Suprapubic skin (tissue), 4 donors: Measurements from ENCODE around the gene WWC1. TPM values are rescaled to one million over a fixed set of nuclear protein-coding genes. Genes with fewer than 3 reads are reported as not detected.

Experiments
- DNase-seq, 2 donors: peaks; one replicate each; pipeline ENCODE4 v3.0.0-alpha.2; 2019; ENCODE audit warnings: low spot score in 2 of 2
- H3K27ac ChIP-seq: fragments of 200-600 bp; sonication (generic); one replicate; pipeline ENCODE4 v1.5.1; 2019
- H3K27me3 ChIP-seq: fragments of 200-600 bp; sonication (generic); one replicate; pipeline ENCODE4 v1.5.1; 2019
- H3K36me3 ChIP-seq: fragments of 200-600 bp; sonication (generic); one replicate; pipeline ENCODE4 v1.5.1; 2019
- H3K4me1 ChIP-seq: fragments of 200-600 bp; sonication (generic); one replicate; pipeline ENCODE4 v1.5.1; 2019
- H3K4me3 ChIP-seq: fragments of 200-600 bp; sonication (generic); one replicate; pipeline ENCODE4 v1.5.1; 2019; ENCODE audit warnings: mild to moderate bottlenecking
- H3K9me3 ChIP-seq: fragments of 200-600 bp; sonication (generic); one replicate; pipeline ENCODE4 v1.5.1; 2019
- CTCF ChIP-seq, 2 donors: fragments of 200-600 bp in 1 of 2; fragments of 450-650 bp in 1 of 2; sonication (generic) in 1 of 2; IDR thresholded peaks; one replicate each; pipeline ENCODE4 v1.5.1; 2016 to 2019; ENCODE audit warnings: antibody characterized with exemption in 2 of 2, mild to moderate bottlenecking in 1 of 2, moderate library complexity in 1 of 2
- EP300 ChIP-seq: sonication (generic); formaldehyde crosslinking; IDR thresholded peaks from one replicate; pipeline ENCODE4 v1.6.1; 2017; ENCODE audit warnings: antibody characterized with exemption
- POLR2A ChIP-seq, 2 donors: fragments of 450-650 bp; IDR thresholded peaks; one replicate each; pipeline ENCODE4 v1.6.1; 2017; ENCODE audit warnings: antibody characterized with exemption in 2 of 2, mild to moderate bottlenecking in 2 of 2, moderate library complexity in 2 of 2
- POLR2AphosphoS5 ChIP-seq, 3 donors: sonication (generic); formaldehyde crosslinking; IDR thresholded peaks; one replicate each; pipeline ENCODE4 v1.6.1; 2017; ENCODE audit warnings: antibody characterized with exemption in 3 of 3
- WGBS: methylation state at CpG from one replicate; pipeline ENCODE4 v1.1.5; 2018; 5-methylcytosine and 5-hydroxymethylcytosine counted together
- total RNA-seq, 4 donors: library from RNA; depleted of rRNA; stranded (reverse); fragments of >200 nt; gene quantifications; one replicate each; pipeline ENCODE4 v1.1.0, GENCODE V29; 2016

The WWC1 gene
- total RNA-seq, 4 donors from 2014 or later = 28.3 to 38.3 (median 31.6) TPM

- Histone ChIP-seq H3K4me3 (peak overlapping the region; percentile 69), H3K36me3 (no peaks in the 10 kb centered on the region), H3K27me3 (peaks cover 32% of the 10 kb centered on the region), H3K9me3 (no peaks in the 10 kb centered on the region), H3K27ac (peak overlapping the region; percentile 59), H3K4me1 (peaks cover 36% of the 10 kb centered on the region)
- no peak for TF ChIP-seq POLR2A (IDR thresholded peaks at IDR 0.05)
- no peak for TF ChIP-seq POLR2AphosphoS5 (IDR thresholded peaks at IDR 0.05)
- TF ChIP-seq CTCF (IDR thresholded peaks at IDR 0.05) = no peak
- no peak for TF ChIP-seq EP300
- 69% methylated on average over 18 of the region's 18 CpGs for WGBS
- DNase-seq = no peak
Observed at GRCh38 chr5:168292786-168293696, 1.6 kb downstream of the WWC1 start.

- H3K9me3 ChIP-seq = no peaks in the 10 kb centered on the region
- H3K27me3 ChIP-seq = peaks cover 32% of the 10 kb centered on the region
- H3K36me3 ChIP-seq = no peaks in the 10 kb centered on the region
- no peak overlapping the region for H3K4me3 ChIP-seq
- peak overlapping the region; percentile 53 for H3K27ac ChIP-seq
- 31% methylated on average over 5 of the region's 12 CpGs for WGBS
- DNase-seq = no peak
- no peak for TF ChIP-seq CTCF (IDR thresholded peaks at IDR 0.05)
- no peak for TF ChIP-seq EP300
- TF ChIP-seq POLR2A (IDR thresholded peaks at IDR 0.05) = no peak
- TF ChIP-seq POLR2AphosphoS5 (IDR thresholded peaks at IDR 0.05) = no peak
- peaks cover 25% of the 10 kb centered on the region for H3K4me1 ChIP-seq
Observed at GRCh38 chr5:168295574-168296201, 4.2 kb downstream of the WWC1 start.

GRCh38 chr5:168296682-168297081 lies 5.2 kb downstream of the WWC1 start:
- Histone ChIP-seq H3K4me1 (peaks cover 26% of the 10 kb centered on the region), H3K4me3 (no peak overlapping the region), H3K36me3 (no peaks in the 10 kb centered on the region), H3K27ac (no peak overlapping the region), H3K9me3 (no peaks in the 10 kb centered on the region), H3K27me3 (peaks cover 24% of the 10 kb centered on the region)
- 94% methylated on average over 2 of the region's 2 CpGs for WGBS
- TF ChIP-seq CTCF (IDR thresholded peaks at IDR 0.05) (no peak), POLR2A (IDR thresholded peaks at IDR 0.05) (no peak), POLR2AphosphoS5 (IDR thresholded peaks at IDR 0.05) (no peak), EP300 (no peak)
- no peak for DNase-seq

GRCh38 chr5:168298949-168299348 lies 7.5 kb downstream of the WWC1 start:
- H3K4me1 ChIP-seq = peaks cover 12% of the 10 kb centered on the region
- H3K27me3 ChIP-seq = peaks cover 5% of the 10 kb centered on the region
- H3K27ac ChIP-seq = no peak overlapping the region
- H3K9me3 ChIP-seq = no peaks in the 10 kb centered on the region
- no peak overlapping the region for H3K4me3 ChIP-seq
- no peak for TF ChIP-seq EP300
- no peak for TF ChIP-seq POLR2A (IDR thresholded peaks at IDR 0.05)
- no peak for TF ChIP-seq CTCF (IDR thresholded peaks at IDR 0.05)
- no peak for TF ChIP-seq POLR2AphosphoS5 (IDR thresholded peaks at IDR 0.05)
- 86% methylated on average over 7 of the region's 7 CpGs for WGBS
- H3K36me3 ChIP-seq = no peaks in the 10 kb centered on the region
- DNase-seq = no peak

- no peak for TF ChIP-seq EP300
- TF ChIP-seq POLR2A (IDR thresholded peaks at IDR 0.05) = no peak
- no peak for TF ChIP-seq POLR2AphosphoS5 (IDR thresholded peaks at IDR 0.05)
- TF ChIP-seq CTCF (IDR thresholded peaks at IDR 0.05) = no peak
- WGBS = 83% methylated on average over 7 of the region's 7 CpGs
- H3K4me1 ChIP-seq = peaks cover 12% of the 10 kb centered on the region
Observed at GRCh38 chr5:168299372-168299771, 7.9 kb downstream of the WWC1 start.

More at GRCh38 chr5:168299372-168299771, 7.9 kb downstream of the WWC1 start:
- no peaks in the 10 kb centered on the region for H3K36me3 ChIP-seq
- no peaks in the 10 kb centered on the region for H3K9me3 ChIP-seq
- H3K27me3 ChIP-seq = peaks cover 4% of the 10 kb centered on the region
- no peak for DNase-seq
- H3K4me3 ChIP-seq = no peak overlapping the region
- no peak overlapping the region for H3K27ac ChIP-seq
